ENCODE data around the gene PCK2. TPM values are rescaled to one million over a fixed set of nuclear protein-coding genes. Genes with fewer than 3 reads are reported as not detected.

Gene PCK2
- total and polyA plus RNA-seq, 2 of the 13 experiments (the other 11 are each of a cell fraction or from before 2014, with no cell fraction given) = 129 to 272 TPM

- no peak for TF ChIP-seq AFF4 (CRISPR knock-in tag; IDR thresholded peaks at IDR 0.05)
- 0 out of 2 replicates have a peak, but pooled peaks have one; percentile 19 for TF ChIP-seq ZNF619 (CRISPR knock-in tag; IDR thresholded peaks at IDR 0.05)
- no peak for TF ChIP-seq MIXL1 (CRISPR knock-in tag; IDR thresholded peaks at IDR 0.05)
- TF ChIP-seq SSRP1 (CRISPR knock-in tag; IDR thresholded peaks at IDR 0.05) = no peak; the same call in 1 of the 2 replicates
- TF ChIP-seq REL (CRISPR knock-in tag; conservative IDR thresholded peaks at IDR 0.05) = no peak
- no peak for TF ChIP-seq TGIF2 (CRISPR knock-in tag; IDR thresholded peaks at IDR 0.05)
- no peak for TF ChIP-seq KLF11 (CRISPR knock-in tag; IDR thresholded peaks at IDR 0.05)
- 0 out of 2 replicates have a peak, but pooled peaks have one; percentile 43 for TF ChIP-seq ETS1 (CRISPR knock-in tag; IDR thresholded peaks at IDR 0.05)
- TF ChIP-seq NKX3-1 (CRISPR knock-in tag; IDR thresholded peaks at IDR 0.05) = 0 out of 2 replicates have a peak, but pooled peaks have one; percentile 34
- no peak for TF ChIP-seq NFIC (IDR thresholded peaks at IDR 0.05; ENCODE audit: low read length)
- no peak for TF ChIP-seq KLF13 (CRISPR knock-in tag; IDR thresholded peaks at IDR 0.05)
- TF ChIP-seq ZKSCAN1 (IDR thresholded peaks at IDR 0.05; ENCODE audit: low read length) = no peak
- TF ChIP-seq NR2F1 (CRISPR knock-in tag; IDR thresholded peaks at IDR 0.05) = no peak
- TF ChIP-seq SATB2 (CRISPR knock-in tag; IDR thresholded peaks at IDR 0.05) = 0 out of 2 replicates have a peak, but pooled peaks have one; percentile 64
- TF ChIP-seq AGO2 (optimal IDR thresholded peaks at IDR 0.05; ENCODE audit: low read depth, low read length) = peak; percentile 86
- TF ChIP-seq FOSL1 (CRISPR knock-in tag; IDR thresholded peaks at IDR 0.05; ENCODE audit: borderline replicate concordance) = no peak
- no peak for TF ChIP-seq KAT8 (CRISPR knock-in tag; IDR thresholded peaks at IDR 0.05)
- no peak for TF ChIP-seq FOXO4 (CRISPR knock-in tag; conservative IDR thresholded peaks at IDR 0.05)
- TF ChIP-seq ZNF512B (CRISPR knock-in tag; IDR thresholded peaks at IDR 0.05; ENCODE audit: borderline replicate concordance) = peak; percentile 51; the same call in 1 of the 2 replicates
- TF ChIP-seq ZFP36L1 (CRISPR knock-in tag; IDR thresholded peaks at IDR 0.05) = no peak
Measured at GRCh38 chr14:24098229-24098926, 4.3 kb downstream of the PCK2 start (continued).
